Measurements from ENCODE around the gene C6orf141.

C6orf141 gene

GRCh38 chr6:49550492-49551077 is at the start of gene C6orf141:
Gene C6orf141, plus strand, starts transcription at chr6:49550668. Its CDS starts 125 bp downstream, at chr6:49550793.
- no peak for DNase-seq (ENCODE audit: low read depth)

- no peak for DNase-seq (ENCODE audit: low read depth)
These were observed 45.8 kb upstream of the C6orf141 start for GRCh38 chr6:49504666-49505065.

GRCh38 chr6:49506569-49507111 is 43.8 kb upstream of the C6orf141 start:
- DNase-seq (ENCODE audit: low read depth), result no peak

- DNase-seq (ENCODE audit: low read depth), result no peak
These were observed 41.1 kb upstream of the C6orf141 start for GRCh38 chr6:49509342-49509741.

GRCh38 chr6:49513153-49513989 is 37.1 kb upstream of the C6orf141 start:
- DNase-seq (ENCODE audit: low read depth), result peak; percentile 62

GRCh38 chr6:49514571-49515484 is 35.6 kb upstream of the C6orf141 start:
- peak; percentile 38 for DNase-seq (ENCODE audit: low read depth)

GRCh38 chr6:49515485-49516146 is 34.9 kb upstream of the C6orf141 start:
- no peak for DNase-seq (ENCODE audit: low read depth)

- DNase-seq (ENCODE audit: low read depth), result no peak
These were observed 34.3 kb upstream of the C6orf141 start for GRCh38 chr6:49516147-49516505.

- no peak for DNase-seq (ENCODE audit: low read depth)
These were observed 32.5 kb upstream of the C6orf141 start for GRCh38 chr6:49517919-49518318.

GRCh38 chr6:49519660-49520059 is 30.8 kb upstream of the C6orf141 start:
- DNase-seq (ENCODE audit: low read depth), result no peak

GRCh38 chr6:49522710-49523593 is 27.5 kb upstream of the C6orf141 start:
- DNase-seq (ENCODE audit: low read depth), result no peak

GRCh38 chr6:49523901-49524300 is 26.6 kb upstream of the C6orf141 start:
- DNase-seq (ENCODE audit: low read depth), result no peak

- DNase-seq (ENCODE audit: low read depth), result no peak
These were observed 25.9 kb upstream of the C6orf141 start for GRCh38 chr6:49524541-49524940.

- no peak for DNase-seq (ENCODE audit: low read depth)
These were observed 23.9 kb upstream of the C6orf141 start for GRCh38 chr6:49526598-49526997.

GRCh38 chr6:49527320-49527719 is 23.1 kb upstream of the C6orf141 start:
- no peak for DNase-seq (ENCODE audit: low read depth)

- DNase-seq (ENCODE audit: low read depth), result no peak
These were observed 21.9 kb upstream of the C6orf141 start for GRCh38 chr6:49528571-49528970.

GRCh38 chr6:49530141-49530776 is 20.2 kb upstream of the C6orf141 start:
- no peak for DNase-seq (ENCODE audit: low read depth)

GRCh38 chr6:49531774-49532569 is 18.5 kb upstream of the C6orf141 start:
- peak; percentile 68 for DNase-seq (ENCODE audit: low read depth)

- DNase-seq (ENCODE audit: low read depth), result no peak
These were observed 14.7 kb upstream of the C6orf141 start for GRCh38 chr6:49535795-49536194.
